PFSK-1 (cell line): ENCODE data around the gene TRAFD1.

ENCODE experiments used
- POLR2AphosphoS5 ChIP-seq: IDR thresholded peaks from 2 replicates; pipeline ENCODE4 v1.6.1; 2012; ENCODE audit warnings: low read depth, mild to moderate bottlenecking, control low read depth, low read length, moderate library complexity
- REST ChIP-seq, 2 experiments: IDR thresholded peaks; 2 replicates each; pipeline versions ENCODE4 v1.6.1 to v1.8.0; 2011 to 2012; ENCODE audit warnings: low read depth in 2 of 2, low read length in 2 of 2, control low read depth in 1 of 2, inconsistent platforms in 1 of 2, mild to moderate bottlenecking in 1 of 2, moderate library complexity in 1 of 2; ENCODE audit not compliant: insufficient read depth in 1 of 2
- TAF1 ChIP-seq: IDR thresholded peaks from 2 replicates; pipeline ENCODE4 v1.6.1; 2012; ENCODE audit warnings: low read length, control low read depth, borderline replicate concordance; ENCODE audit not compliant: insufficient read depth

- no peak for TF ChIP-seq REST (IDR thresholded peaks at IDR 0.05; ENCODE audit: insufficient read depth in 1 of 2, low read depth in 2 of 2, low read length in 2 of 2)
- TF ChIP-seq TAF1, result no peak
- TF ChIP-seq POLR2AphosphoS5, result no peak
Measured at GRCh38 chr12:112124918-112125249, 476 bp upstream of the TRAFD1 start.
